GM04503 (cell line): Measurements from ENCODE around the gene GFAP.

ENCODE experiments used
- DNase-seq: peaks from one replicate; pipeline ENCODE4 v3.0.0-alpha.2; 2012; ENCODE audit warnings: low read depth

GFAP gene

DNA sequence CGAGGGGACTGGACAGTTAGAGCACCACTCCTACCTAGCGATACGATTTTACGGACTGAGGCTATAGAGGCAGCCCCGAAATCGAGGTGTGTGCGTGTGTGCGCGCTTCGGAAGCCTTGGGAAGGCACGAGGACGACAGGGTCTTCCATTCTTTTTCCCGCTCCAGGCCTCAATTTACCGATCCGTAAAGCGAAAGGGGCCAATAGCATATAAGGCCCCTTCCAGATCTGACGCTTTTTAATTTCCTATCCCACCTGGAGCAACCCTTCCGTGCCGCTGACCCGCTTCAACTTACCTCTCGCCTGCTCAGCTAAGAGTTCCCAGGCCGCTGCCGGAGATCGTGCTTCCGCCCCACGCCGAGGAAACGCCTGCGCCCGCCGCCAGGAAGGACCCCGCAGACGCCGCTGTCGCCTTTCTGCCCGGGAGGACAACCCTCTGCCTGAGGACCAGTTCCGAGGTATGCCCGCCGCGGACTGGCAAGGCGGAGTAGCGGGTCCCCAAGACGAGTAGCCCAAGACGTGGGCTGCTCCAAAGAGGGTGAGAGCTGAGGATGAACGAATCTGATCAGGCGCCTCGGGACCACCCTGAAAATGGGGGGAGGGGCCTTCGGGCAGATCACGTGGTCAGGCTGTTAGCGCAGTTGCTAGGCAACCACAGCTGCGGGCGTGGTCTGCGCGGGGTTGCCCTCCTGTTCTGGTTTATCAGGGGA lies 16.1 kb downstream of the GFAP start, which contains the start of gene EFTUD2:
Gene EFTUD2 (minus strand): TSS at position 372 of the 709 bp plus-strand sequence. CDS start 4,924 bp downstream, outside the sequence.
- DNase-seq = peak; percentile 45

DNA sequence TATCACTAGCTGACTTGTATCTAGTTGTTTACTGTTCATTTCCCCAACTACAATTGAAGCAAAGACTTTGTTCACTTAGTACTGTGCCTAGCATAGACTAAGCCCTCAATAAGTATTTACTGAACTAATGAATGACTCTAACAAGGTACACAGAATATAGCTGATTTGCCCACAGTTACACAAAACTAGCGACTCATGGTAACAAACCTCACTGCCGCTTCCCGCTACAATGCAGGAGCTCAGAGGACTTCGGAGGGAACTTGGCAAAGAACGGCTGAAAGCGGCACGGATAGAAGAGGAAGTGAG lies 16.6 kb downstream of the GFAP start:
- no peak for DNase-seq

DNA sequence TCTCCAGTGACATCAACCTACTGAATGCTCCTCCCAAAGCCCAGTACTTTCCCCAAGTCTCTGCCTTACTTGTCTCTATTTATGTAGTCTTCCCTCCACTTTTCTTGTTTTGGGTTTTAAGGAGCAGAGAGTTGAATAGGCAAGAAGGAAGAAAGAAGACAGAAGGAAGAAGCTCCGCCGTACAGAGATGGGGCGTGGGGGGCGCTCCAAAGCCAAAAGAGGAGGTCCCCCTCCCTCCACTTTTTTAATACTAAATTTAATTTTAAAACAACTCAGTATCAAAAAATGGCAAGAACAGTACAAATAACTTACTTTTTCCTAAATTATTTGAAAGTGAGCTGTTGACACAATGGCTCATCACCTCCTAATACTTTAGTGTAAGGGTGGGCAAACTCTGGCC lies 20.7 kb downstream of the GFAP start:
- no peak for DNase-seq

DNA sequence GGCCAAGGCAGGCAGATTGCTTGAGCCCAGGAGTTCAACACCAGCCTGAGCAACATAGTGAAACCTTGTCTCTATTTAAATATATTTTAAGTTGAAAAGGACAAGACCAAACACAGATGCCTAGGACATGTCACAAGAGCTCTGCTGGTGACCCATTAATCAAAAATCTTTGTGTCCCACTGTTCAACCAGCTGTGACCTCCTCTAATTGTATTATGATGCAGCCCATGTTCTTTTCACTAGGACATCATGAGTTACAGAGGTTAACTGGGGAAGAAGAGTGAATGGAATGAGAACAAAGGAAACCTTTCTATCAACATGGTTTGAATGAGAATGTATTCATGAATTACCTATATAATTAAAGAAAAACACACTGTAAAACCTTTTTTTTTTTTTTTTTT lies 23.1 kb downstream of the GFAP start:
- no peak for DNase-seq

DNA sequence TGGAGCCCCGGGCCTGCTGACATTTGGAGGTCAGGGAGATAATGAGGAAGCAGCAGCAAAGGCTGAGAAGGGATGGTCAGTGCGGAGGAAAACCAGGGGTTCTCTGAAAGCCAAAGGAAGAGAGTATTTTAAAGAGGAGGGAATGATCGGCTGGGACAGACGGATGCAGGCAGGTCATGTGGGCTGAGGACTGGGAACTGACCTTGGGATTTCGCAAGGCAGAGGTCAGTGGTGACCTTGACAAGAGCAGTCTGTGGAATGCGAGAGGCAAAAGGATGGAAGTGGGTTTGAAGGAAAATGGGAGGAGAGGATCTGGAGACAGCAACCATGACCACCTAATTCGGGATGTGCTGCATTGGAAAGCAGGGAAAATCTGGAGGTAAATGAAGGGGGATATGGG lies 26.3 kb downstream of the GFAP start:
- DNase-seq = no peak

DNA sequence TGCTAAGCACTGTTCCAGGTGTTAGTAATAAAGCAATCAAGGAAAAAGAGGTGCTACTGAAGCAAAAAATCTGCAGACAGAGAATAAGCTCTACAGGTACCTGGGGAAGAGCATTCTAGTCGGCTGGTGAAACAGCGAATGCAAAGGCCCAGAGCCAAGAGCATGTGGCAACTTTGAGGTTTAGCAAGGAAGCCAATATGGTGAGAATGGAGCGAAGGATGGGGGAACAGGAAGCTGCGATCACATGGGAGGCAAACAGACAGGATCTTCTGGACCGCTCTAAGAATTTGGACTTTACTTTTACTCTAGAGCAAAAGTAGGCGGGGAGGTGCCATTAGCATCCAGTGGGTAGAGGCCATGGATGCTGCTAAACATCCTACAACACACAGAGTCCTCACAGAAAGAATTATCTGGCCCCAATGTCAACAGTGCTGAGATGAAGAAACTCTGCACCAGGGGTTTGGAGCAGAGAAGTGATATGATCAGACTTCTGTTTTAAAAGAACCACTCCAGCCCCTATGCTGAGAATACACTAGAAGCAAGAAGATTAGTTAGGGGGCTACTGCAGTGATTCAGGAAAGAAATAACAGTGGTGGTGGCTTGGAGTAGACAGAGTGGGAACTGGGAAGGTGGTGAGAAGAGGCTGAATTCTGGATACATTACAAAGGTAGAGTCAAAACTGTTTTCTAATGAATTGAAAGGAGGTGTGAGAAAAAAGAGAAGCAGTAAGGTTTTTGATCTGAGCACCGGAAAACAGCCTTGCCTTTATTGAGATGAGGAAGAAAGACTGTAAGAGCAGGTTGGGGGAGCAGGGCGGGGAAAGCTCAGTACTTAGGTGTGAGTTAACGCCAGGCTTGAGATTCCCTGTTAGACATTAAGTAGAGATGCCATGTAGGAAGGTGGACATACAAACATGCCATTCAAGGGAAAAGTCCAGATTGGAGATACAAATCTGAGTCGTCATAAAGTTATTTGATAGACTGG lies 27.0 kb downstream of the GFAP start:
- no peak for DNase-seq

DNA sequence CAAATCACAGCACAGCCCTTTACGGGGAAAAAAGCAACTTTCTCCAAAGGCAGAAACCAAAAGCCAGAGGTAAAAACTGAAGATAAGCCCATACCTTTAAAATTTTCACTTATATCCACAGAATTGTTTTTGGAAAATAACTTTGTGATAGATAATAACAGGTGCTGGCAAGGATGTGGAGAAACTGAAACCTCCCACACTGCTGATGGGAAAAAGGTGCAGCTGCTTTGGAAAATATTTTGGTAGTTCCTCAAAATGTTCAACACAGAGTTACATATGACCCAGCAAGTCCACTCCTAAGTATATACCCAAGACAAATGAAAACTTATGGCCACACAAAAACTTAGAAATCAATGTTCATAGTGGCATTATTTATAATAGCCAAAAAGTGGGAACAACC lies 28.3 kb downstream of the GFAP start:
- no peak for DNase-seq

DNA sequence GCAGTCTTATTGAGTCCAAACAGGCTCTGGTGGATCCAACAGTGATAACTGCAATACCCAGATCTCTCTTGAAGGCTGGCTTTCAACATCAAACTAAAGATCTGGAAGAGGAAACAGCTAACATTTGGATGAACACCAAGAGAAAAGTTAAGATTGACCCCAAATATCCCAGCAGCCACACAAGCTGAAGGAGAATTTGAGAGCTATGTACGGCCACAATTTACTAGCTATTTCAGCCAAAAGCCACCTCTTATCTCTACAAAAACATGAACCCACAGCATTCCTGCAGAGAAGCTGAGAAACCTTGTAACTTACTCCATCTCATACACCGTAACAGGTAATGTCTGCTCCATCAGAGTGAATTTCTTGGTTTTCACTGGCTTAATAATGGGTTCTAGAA lies 30.4 kb downstream of the GFAP start:
- no peak for DNase-seq

DNA sequence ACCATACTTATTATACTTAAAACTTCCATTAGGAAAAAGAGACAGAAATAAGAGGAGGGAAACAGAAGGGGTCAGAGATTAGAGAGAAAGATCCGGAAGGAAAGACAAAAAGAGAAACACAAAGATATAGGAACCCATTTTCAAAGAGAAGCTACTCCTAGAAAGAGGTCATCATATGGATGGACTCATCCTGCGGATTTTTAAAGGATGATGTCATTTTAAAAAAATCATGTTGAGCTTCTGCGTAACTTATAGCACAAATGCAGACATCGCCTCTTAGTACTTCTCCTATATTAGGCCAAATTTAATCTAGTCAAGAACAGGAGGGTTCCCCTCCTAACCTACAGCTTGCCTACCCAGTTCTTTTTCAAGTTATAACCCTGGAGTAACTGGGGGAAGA lies 34.2 kb downstream of the GFAP start:
- DNase-seq = no peak

DNA sequence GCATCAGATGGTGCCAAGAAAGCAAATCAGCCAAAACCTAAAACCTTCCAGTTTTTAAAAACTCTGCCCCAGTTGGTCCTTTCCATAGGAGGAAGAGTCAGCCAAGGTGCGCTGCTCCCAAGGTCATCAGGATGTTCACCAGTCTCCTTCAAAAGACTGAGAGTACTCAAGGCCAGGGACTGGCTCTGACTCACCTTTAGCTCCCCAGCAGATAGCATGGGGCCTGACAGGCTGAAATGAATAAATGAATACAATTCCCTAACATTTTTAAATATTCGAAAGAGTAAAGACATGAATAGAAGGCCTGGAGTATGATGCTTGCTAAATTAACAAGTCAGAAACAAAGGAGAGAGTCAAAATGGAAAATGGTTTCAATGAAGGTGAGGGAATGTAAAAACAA lies 35.2 kb downstream of the GFAP start:
- no peak for DNase-seq

DNA sequence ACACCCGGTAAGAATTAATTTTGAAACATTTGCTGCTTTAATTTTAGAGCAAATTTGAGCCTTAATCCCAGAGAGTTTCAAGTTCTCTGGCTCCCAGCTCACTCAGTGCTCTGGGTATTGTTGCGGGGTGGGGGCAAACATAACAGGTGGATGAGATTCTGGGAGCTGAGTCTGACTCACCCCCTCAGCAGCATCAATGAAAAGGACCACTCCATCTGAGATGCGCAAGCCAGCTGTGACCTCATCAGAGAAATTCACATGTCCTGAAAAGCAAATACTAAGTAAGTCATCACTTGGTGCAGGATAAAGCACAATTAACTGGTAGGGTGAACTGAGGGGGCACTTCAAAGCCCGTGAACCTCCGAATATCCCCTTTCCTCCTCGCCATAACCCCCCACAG lies 35.9 kb downstream of the GFAP start:
- no peak for DNase-seq

DNA sequence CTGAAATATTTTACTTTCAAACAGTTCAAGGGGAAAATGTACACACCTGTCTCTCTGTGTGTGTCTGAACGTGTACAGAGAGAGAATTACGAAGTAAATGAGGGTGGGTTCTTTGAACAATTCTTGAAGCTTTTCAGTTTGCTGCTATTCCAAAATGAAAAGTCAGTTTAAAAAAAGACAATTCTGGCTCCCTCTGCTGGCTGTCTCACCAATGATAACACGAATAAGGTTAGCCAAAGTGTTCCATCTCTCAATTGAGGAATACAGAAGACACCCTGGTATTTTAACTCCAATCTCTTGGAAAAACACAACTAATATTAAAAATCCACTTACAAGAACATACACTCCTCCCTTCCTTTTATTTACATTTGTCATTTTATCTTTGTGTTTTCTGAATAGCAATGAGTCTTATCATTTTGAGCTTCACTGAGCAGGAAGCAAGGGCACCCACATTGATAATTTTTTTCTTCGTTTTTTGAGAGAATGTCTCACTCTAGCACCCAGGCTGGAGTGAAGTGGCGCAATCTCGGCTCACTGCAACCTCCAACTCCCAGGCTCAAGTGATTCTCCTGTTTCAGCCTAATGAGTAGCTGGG lies 36.6 kb downstream of the GFAP start:
- no peak for DNase-seq

DNA sequence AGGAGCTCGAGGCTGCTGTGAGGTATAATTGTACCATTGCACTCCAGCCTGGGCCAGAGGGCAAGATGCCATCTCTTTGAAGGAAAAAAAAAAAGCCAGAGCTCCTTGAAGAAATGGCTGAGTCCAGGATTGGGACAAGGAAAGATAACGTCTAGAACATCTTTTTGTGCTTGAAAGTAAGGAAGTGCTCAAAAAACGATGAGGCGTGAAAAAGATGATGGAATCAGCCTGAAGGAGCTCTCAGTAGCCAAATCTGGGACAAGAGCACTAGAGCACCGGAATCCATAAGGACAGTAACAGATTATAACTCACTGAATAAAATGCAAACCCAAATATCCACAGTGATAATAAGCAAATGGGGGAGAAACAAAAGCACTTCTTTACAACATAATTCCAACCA lies 38.2 kb downstream of the GFAP start:
- no peak for DNase-seq

DNA sequence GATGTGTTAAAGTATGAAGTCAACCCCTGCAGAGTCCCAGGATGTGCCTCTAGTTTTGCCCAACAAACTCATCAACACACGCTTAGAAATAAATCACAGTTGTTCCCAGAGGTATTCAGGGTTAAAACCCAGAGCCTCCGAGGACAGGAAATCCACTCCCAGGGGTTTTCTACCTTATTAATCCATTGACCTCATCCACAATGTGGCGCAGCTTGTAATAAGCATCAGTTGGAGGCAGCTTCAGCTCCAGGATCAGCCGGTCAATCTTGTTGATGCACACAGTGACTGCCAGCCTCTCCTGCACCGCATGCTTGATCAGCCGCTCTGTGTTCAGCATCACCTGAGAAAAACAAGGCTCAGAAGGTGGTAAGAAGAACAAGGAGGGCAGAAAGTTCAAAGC lies 39.5 kb downstream of the GFAP start:
- DNase-seq = no peak

DNA sequence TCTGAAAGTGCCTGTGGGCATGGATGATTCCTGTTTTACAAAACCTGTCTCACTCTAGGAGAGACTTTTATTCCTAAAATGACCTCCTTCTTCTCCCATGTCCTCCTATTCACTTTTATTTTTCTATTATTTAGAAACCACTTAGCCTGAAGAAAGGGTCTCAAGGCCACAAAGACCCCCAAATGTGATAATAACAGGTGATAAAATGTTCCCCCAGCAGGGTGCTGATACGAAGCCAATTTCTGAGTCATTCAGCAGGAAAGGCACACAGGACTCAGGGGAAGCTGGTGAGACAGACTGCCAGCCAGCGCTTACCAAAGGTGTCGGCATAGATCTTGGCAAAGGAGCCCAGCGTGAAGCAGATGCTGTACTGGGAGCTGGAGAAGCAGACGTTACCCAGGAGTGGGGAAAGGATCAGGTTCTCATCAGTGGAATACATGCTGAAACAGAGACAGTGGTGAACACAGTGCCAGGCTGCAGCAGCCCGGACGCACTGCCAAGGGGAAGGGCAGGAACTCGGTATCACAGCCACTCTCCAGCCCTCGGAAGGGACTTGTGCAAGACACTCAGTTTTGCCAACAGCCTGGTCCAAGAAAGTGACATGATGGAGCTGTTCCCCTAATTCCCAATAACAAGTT lies 43.0 kb downstream of the GFAP start:
- DNase-seq = no peak

DNA sequence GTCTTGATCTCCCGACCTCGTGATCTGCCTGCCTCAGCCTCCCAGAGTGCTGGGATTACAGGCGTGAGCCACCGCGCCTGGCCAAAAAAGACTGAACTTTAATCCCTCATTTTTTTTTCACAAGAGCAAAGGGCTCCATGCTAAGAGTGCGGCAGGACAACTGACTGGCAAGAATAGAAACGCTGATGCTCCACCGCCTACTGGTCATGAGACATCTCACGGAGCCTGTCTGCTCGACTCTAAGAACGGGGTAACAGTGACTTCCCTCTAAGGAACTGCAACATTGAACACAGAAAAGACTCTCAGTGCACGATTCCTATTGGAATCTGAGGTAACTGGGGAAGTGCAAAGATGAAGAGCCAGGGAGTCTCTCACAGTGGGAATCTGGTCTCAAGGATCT lies 43.7 kb downstream of the GFAP start:
- no peak for DNase-seq

DNA sequence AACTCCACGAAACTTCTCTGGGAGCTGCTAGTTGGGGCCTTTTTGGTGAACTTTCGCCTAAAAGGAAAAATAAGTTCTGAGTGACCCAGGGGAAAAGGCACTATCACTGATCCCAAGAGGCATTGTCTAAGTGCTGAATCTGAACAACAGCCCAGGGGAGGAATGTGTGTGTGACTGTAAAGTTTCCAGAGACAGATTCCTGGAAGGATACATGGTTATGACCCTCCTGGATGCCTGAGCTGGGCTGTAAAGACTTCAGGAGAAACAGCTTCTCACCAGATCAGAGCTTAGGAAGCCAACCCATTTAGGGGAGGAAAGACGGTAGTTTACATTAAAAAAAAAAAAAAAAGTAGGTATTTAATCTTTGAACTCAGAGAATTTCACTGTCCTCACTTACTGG lies 47.5 kb downstream of the GFAP start:
- DNase-seq = no peak

DNA sequence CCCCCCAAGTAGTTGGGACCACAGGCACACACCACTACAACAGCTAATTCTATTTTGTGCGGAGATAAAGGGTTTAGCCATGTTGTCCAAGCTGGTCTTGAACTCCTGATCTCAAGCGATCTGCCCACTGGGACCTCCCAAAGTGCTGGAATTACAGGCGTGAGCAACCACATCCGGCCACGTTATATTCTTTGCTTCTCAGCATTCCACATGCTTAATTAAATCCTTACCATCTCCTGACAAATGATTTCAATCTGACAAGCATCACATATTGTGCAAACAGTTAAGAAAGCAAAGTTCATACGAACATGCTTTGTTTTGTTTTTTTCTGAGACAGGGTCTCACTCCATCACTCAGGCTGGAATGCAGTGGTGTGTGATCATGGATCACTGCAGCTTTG lies 49.4 kb downstream of the GFAP start:
- DNase-seq = peak; percentile 47

DNA sequence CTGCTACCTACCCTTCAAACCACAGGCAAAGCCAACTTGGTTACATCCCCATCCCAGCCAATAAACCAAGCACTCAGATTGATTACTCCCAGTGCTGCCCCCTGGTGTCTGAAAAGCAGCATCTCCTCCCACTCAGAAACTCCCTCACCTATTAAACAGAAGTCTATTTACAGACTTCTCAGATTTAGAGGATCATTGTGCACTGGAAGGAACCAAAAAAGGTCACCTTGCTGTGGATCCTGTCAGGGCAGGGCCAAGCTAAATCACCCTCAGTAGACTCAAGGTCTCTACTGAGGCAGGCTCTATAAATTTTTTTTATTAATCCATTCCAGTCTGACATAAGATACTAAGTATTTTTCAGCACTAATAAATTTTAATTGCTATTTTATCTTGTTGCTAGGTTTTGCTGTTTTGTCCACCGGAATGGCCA lies 50.1 kb downstream of the GFAP start:
- DNase-seq = no peak

DNA sequence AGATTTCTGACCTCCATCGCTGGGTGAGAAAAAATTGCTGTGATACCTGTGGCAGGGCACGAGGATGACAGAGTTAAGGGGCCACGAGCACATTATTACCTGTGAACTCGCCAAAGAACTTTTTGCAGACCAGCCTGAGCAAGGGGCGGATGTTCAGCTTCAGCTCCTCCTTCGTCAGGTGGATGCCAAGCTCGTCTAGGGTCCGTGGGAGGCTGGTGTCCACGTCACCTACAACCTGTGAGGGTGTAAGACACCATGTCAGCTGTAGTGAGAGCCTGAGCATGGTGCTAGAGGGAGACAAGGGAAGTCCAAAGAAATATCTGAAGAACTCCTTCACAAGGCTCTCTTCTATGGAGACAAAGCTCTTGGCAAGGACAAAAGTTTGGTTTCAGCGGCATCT lies 50.5 kb downstream of the GFAP start:
- DNase-seq = no peak

DNA sequence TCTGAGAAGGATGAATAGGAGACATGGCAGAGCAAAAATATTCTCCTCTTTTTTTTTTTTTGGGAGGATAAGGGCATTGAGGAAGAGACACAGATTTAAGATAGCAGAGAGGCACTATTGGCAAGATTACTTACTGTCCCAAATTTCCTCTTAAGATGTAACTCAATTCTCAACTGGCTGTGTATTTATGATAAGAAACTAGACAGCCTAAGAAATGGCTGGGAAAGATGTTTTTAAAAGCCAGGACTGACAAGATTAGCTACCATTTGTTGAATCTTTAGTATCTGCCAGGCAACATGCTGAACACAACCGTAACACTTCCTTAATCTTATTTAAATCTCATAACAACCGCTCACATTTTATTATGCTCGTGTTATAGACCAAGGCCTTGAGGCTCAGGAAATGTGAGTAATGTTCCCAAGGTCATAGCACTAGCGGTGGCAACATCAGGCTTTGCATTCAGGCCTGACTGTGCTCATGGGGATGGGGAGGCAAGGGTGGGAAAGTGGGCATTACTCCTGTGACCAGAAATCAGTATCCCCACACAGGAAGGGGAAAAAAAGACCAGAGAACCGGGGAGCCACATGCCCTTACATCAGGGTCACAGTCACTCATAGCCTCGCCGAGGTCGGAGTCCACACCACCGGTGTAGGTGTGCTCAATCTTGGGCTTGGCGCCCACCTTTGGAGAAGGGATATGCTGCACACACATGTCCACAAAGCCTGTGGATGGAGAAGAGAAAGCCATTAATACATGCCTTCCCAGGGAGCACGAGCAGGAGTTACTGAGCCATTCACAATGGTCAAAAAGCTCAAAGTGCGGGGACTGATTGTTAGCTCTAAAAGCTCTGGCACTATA lies 52.0 kb downstream of the GFAP start:
- no peak for DNase-seq
